ENCODE data around the gene RAB11A.
A peak's percentile ranks its signal among the peaks of the same experiment; 100 is the strongest.

The RAB11A gene

GRCh38 chr15:65901836-65902235 lies 32.5 kb downstream of the RAB11A start:
- H3K27me3 ChIP-seq (ENCODE audit: control insufficient read depth in 5 of 5, insufficient read depth in 4 of 5, low read length in 5 of 5) = no peaks in the 10 kb centered on the region
- no peaks in the 10 kb centered on the region for H3K9me3 ChIP-seq (ENCODE audit: control insufficient read depth in 5 of 5, low read length in 5 of 5)
- no peak overlapping the region for H3K27ac ChIP-seq (ENCODE audit: low read depth, low read length)
- no peak overlapping the region for H3K9ac ChIP-seq (ENCODE audit: low read length in 5 of 5)
- H3K4me3 ChIP-seq (ENCODE audit: low read depth in 1 of 5, low read length in 5 of 5) = no peak overlapping the region
- peaks cover 44 to 73% (median 53%) of the 10 kb centered on the region in 5 donors for H3K36me3 ChIP-seq (ENCODE audit: control insufficient read depth in 5 of 5, insufficient read depth in 5 of 5, low read length in 5 of 5)
- H3K4me1 ChIP-seq (ENCODE audit: control insufficient read depth in 5 of 5, insufficient read depth in 5 of 5, low read length in 5 of 5) = peaks cover 0 to 24% (median 6%) of the 10 kb centered on the region in 5 donors

GRCh38 chr15:65902373-65902772 lies 33.1 kb downstream of the RAB11A start:
- Histone ChIP-seq H3K27me3 (ENCODE audit: control insufficient read depth in 5 of 5, insufficient read depth in 4 of 5, low read length in 5 of 5) (no peaks in the 10 kb centered on the region), H3K9ac (ENCODE audit: low read length in 5 of 5) (no peak overlapping the region), H3K4me3 (ENCODE audit: low read depth in 1 of 5, low read length in 5 of 5) (no peak overlapping the region), H3K36me3 (ENCODE audit: control insufficient read depth in 5 of 5, insufficient read depth in 5 of 5, low read length in 5 of 5) (peaks cover 40 to 72% (median 51%) of the 10 kb centered on the region in 5 donors), H3K9me3 (ENCODE audit: control insufficient read depth in 5 of 5, low read length in 5 of 5) (no peaks in the 10 kb centered on the region), H3K4me1 (ENCODE audit: control insufficient read depth in 5 of 5, insufficient read depth in 5 of 5, low read length in 5 of 5) (peaks cover 0 to 24% (median 6%) of the 10 kb centered on the region in 5 donors), H3K27ac (ENCODE audit: low read depth, low read length) (no peak overlapping the region)

GRCh38 chr15:65903296-65904073 lies 34.2 kb downstream of the RAB11A start:
- H3K36me3 ChIP-seq (ENCODE audit: control insufficient read depth in 5 of 5, insufficient read depth in 5 of 5, low read length in 5 of 5) = peaks cover 32 to 74% (median 44%) of the 10 kb centered on the region in 5 donors
- H3K27ac ChIP-seq (ENCODE audit: low read depth, low read length) = no peak overlapping the region
- H3K9ac ChIP-seq (ENCODE audit: low read length in 5 of 5) = no peak overlapping the region
- H3K27me3 ChIP-seq (ENCODE audit: control insufficient read depth in 5 of 5, insufficient read depth in 4 of 5, low read length in 5 of 5) = no peaks in the 10 kb centered on the region
- no peak overlapping the region for H3K4me3 ChIP-seq (ENCODE audit: low read depth in 1 of 5, low read length in 5 of 5)
- peaks cover 0 to 24% (median 6%) of the 10 kb centered on the region in 5 donors for H3K4me1 ChIP-seq (ENCODE audit: control insufficient read depth in 5 of 5, insufficient read depth in 5 of 5, low read length in 5 of 5)
- no peaks in the 10 kb centered on the region for H3K9me3 ChIP-seq (ENCODE audit: control insufficient read depth in 5 of 5, low read length in 5 of 5)

GRCh38 chr15:65904301-65904700 lies 35.0 kb downstream of the RAB11A start:
- peaks cover 0 to 24% (median 6%) of the 10 kb centered on the region in 5 donors for H3K4me1 ChIP-seq (ENCODE audit: control insufficient read depth in 5 of 5, insufficient read depth in 5 of 5, low read length in 5 of 5)

GRCh38 chr15:65906396-65906795 lies 37.1 kb downstream of the RAB11A start:
- no peak overlapping the region for H3K4me3 ChIP-seq (ENCODE audit: low read depth in 1 of 5, low read length in 5 of 5)
- H3K27me3 ChIP-seq (ENCODE audit: control insufficient read depth in 5 of 5, insufficient read depth in 4 of 5, low read length in 5 of 5) = no peaks in the 10 kb centered on the region
- no peak overlapping the region for H3K9ac ChIP-seq (ENCODE audit: low read length in 5 of 5)
- H3K4me1 ChIP-seq (ENCODE audit: control insufficient read depth in 5 of 5, insufficient read depth in 5 of 5, low read length in 5 of 5) = peaks cover 0 to 24% (median 6%) of the 10 kb centered on the region in 5 donors
- no peak overlapping the region for H3K27ac ChIP-seq (ENCODE audit: low read depth, low read length)
- no peaks in the 10 kb centered on the region for H3K9me3 ChIP-seq (ENCODE audit: control insufficient read depth in 5 of 5, low read length in 5 of 5)
- peaks cover 11 to 73% (median 40%) of the 10 kb centered on the region in 5 donors for H3K36me3 ChIP-seq (ENCODE audit: control insufficient read depth in 5 of 5, insufficient read depth in 5 of 5, low read length in 5 of 5)

More at GRCh38 chr15:65904301-65904700, 35.0 kb downstream of the RAB11A start:
- no peak overlapping the region for H3K27ac ChIP-seq (ENCODE audit: low read depth, low read length)
- no peaks in the 10 kb centered on the region for H3K9me3 ChIP-seq (ENCODE audit: control insufficient read depth in 5 of 5, low read length in 5 of 5)
- peaks cover 28 to 72% (median 39%) of the 10 kb centered on the region in 5 donors for H3K36me3 ChIP-seq (ENCODE audit: control insufficient read depth in 5 of 5, insufficient read depth in 5 of 5, low read length in 5 of 5)
- H3K27me3 ChIP-seq (ENCODE audit: control insufficient read depth in 5 of 5, insufficient read depth in 4 of 5, low read length in 5 of 5) = no peaks in the 10 kb centered on the region
- H3K9ac ChIP-seq (ENCODE audit: low read length in 5 of 5) = peak overlapping the region in 1 of 5 donors; percentile 5
- no peak overlapping the region for H3K4me3 ChIP-seq (ENCODE audit: low read depth in 1 of 5, low read length in 5 of 5)

- no peak overlapping the region for H3K27ac ChIP-seq (ENCODE audit: low read depth, low read length)
- peaks cover 6 to 81% (median 48%) of the 10 kb centered on the region in 5 donors for H3K36me3 ChIP-seq (ENCODE audit: control insufficient read depth in 5 of 5, insufficient read depth in 5 of 5, low read length in 5 of 5)
- H3K4me3 ChIP-seq (ENCODE audit: low read depth in 1 of 5, low read length in 5 of 5) = no peak overlapping the region
- peaks cover 0 to 16% (median 2%) of the 10 kb centered on the region in 5 donors for H3K4me1 ChIP-seq (ENCODE audit: control insufficient read depth in 5 of 5, insufficient read depth in 5 of 5, low read length in 5 of 5)
- H3K9ac ChIP-seq (ENCODE audit: low read length in 5 of 5) = no peak overlapping the region
- H3K9me3 ChIP-seq (ENCODE audit: control insufficient read depth in 5 of 5, low read length in 5 of 5) = no peaks in the 10 kb centered on the region
- no peaks in the 10 kb centered on the region for H3K27me3 ChIP-seq (ENCODE audit: control insufficient read depth in 5 of 5, insufficient read depth in 4 of 5, low read length in 5 of 5)
Observed at GRCh38 chr15:65907661-65908060, 38.4 kb downstream of the RAB11A start.

GRCh38 chr15:65908876-65909275 lies 39.6 kb downstream of the RAB11A start:
- H3K4me3 ChIP-seq (ENCODE audit: low read depth in 1 of 5, low read length in 5 of 5) = no peak overlapping the region
- no peaks in the 10 kb centered on the region for H3K27me3 ChIP-seq (ENCODE audit: control insufficient read depth in 5 of 5, insufficient read depth in 4 of 5, low read length in 5 of 5)
- H3K36me3 ChIP-seq (ENCODE audit: control insufficient read depth in 5 of 5, insufficient read depth in 5 of 5, low read length in 5 of 5) = peaks cover 6 to 82% (median 44%) of the 10 kb centered on the region in 5 donors
- H3K9me3 ChIP-seq (ENCODE audit: control insufficient read depth in 5 of 5, low read length in 5 of 5) = no peaks in the 10 kb centered on the region
- H3K4me1 ChIP-seq (ENCODE audit: control insufficient read depth in 5 of 5, insufficient read depth in 5 of 5, low read length in 5 of 5) = peaks cover 0 to 5% (median 2%) of the 10 kb centered on the region in 5 donors
- H3K9ac ChIP-seq (ENCODE audit: low read length in 5 of 5) = no peak overlapping the region
- H3K27ac ChIP-seq (ENCODE audit: low read depth, low read length) = no peak overlapping the region

GRCh38 chr15:65909831-65910230 lies 40.5 kb downstream of the RAB11A start:
- H3K9ac ChIP-seq (ENCODE audit: low read length in 5 of 5) = no peak overlapping the region
- peaks cover 6 to 76% (median 38%) of the 10 kb centered on the region in 5 donors for H3K36me3 ChIP-seq (ENCODE audit: control insufficient read depth in 5 of 5, insufficient read depth in 5 of 5, low read length in 5 of 5)
- H3K4me1 ChIP-seq (ENCODE audit: control insufficient read depth in 5 of 5, insufficient read depth in 5 of 5, low read length in 5 of 5) = no peaks in the 10 kb centered on the region
- H3K27me3 ChIP-seq (ENCODE audit: control insufficient read depth in 5 of 5, insufficient read depth in 4 of 5, low read length in 5 of 5) = no peaks in the 10 kb centered on the region
- no peak overlapping the region for H3K4me3 ChIP-seq (ENCODE audit: low read depth in 1 of 5, low read length in 5 of 5)
- H3K9me3 ChIP-seq (ENCODE audit: control insufficient read depth in 5 of 5, low read length in 5 of 5) = no peaks in the 10 kb centered on the region
- no peak overlapping the region for H3K27ac ChIP-seq (ENCODE audit: low read depth, low read length)

GRCh38 chr15:65910341-65910740 lies 41.0 kb downstream of the RAB11A start:
- peaks cover 3 to 75% (median 37%) of the 10 kb centered on the region in 5 donors for H3K36me3 ChIP-seq (ENCODE audit: control insufficient read depth in 5 of 5, insufficient read depth in 5 of 5, low read length in 5 of 5)

GRCh38 chr15:65912235-65912634 lies 42.9 kb downstream of the RAB11A start:
- no peak overlapping the region for H3K27ac ChIP-seq (ENCODE audit: low read depth, low read length)
- H3K4me3 ChIP-seq (ENCODE audit: low read depth in 1 of 5, low read length in 5 of 5) = no peak overlapping the region
- peaks cover 0 to 63% (median 26%) of the 10 kb centered on the region in 5 donors for H3K36me3 ChIP-seq (ENCODE audit: control insufficient read depth in 5 of 5, insufficient read depth in 5 of 5, low read length in 5 of 5)
- no peaks in the 10 kb centered on the region for H3K27me3 ChIP-seq (ENCODE audit: control insufficient read depth in 5 of 5, insufficient read depth in 4 of 5, low read length in 5 of 5)
- no peaks in the 10 kb centered on the region for H3K9me3 ChIP-seq (ENCODE audit: control insufficient read depth in 5 of 5, low read length in 5 of 5)
- H3K4me1 ChIP-seq (ENCODE audit: control insufficient read depth in 5 of 5, insufficient read depth in 5 of 5, low read length in 5 of 5) = peaks cover 0 to 8% (median 6%) of the 10 kb centered on the region in 5 donors
- H3K9ac ChIP-seq (ENCODE audit: low read length in 5 of 5) = no peak overlapping the region

More at GRCh38 chr15:65910341-65910740, 41.0 kb downstream of the RAB11A start:
- Histone ChIP-seq H3K9ac (ENCODE audit: low read length in 5 of 5) (no peak overlapping the region), H3K4me1 (ENCODE audit: control insufficient read depth in 5 of 5, insufficient read depth in 5 of 5, low read length in 5 of 5) (no peaks in the 10 kb centered on the region), H3K27ac (ENCODE audit: low read depth, low read length) (no peak overlapping the region), H3K4me3 (ENCODE audit: low read depth in 1 of 5, low read length in 5 of 5) (no peak overlapping the region), H3K27me3 (ENCODE audit: control insufficient read depth in 5 of 5, insufficient read depth in 4 of 5, low read length in 5 of 5) (no peaks in the 10 kb centered on the region), H3K9me3 (ENCODE audit: control insufficient read depth in 5 of 5, low read length in 5 of 5) (no peaks in the 10 kb centered on the region)

All from subcutaneous abdominal adipose tissue (tissue), 5 donors.